ENCODE results near the gene FHIT.

GRCh38 chr3:60281970-60282369 lies 969.3 kb downstream of the FHIT start:
- TF ChIP-seq CHD2 (IDR thresholded peaks at IDR 0.05; ENCODE audit: low read length, partially characterized antibody) (no peak), GATA2 (CRISPR knock-in tag; IDR thresholded peaks at IDR 0.05) (no peak), CTCF (IDR thresholded peaks at IDR 0.05) (no peak)
